HG03520 (cell line): ENCODE data around the gene ARMC8.

Source experiments
- ATAC-seq: cut with Tn5 transposase; IDR thresholded peaks from one replicate; pipeline ENCODE4 v1.9.1; 2021; ENCODE audit warnings: mild to moderate bottlenecking, moderate library complexity; ENCODE audit not compliant: unreplicated experiment

The ARMC8 gene

DNA sequence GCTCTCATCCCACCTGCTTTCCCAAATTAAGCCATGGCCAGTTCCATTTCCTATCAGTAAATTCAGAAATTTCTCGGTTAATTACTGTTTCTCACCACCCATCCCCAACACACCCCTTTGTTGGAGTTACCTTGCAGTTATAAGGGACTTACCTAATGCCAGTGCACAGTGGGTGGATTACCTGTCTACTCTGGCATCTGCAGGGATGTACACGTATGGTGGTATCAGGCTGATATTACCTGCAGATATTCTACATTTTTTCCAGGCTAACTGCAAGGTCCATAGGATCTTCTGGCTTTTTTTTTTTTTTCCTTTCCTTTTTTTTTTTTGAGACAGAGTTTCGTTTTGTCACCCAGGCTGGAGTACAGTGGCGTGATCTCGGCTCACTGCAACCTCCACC lies 153.4 kb downstream of the ARMC8 start:
- no peak for ATAC-seq

GRCh38 chr3:138344754-138345153 lies 157.7 kb downstream of the ARMC8 start:
- ATAC-seq = no peak
